Measurements from ENCODE around the gene CLCN7. TPM values are rescaled to one million over a fixed set of nuclear protein-coding genes. Genes with fewer than 3 reads are reported as not detected.

The CLCN7 gene
- total RNA-seq, 2 donors from 2014 or later = 42.4 to 61.5 TPM

DNA sequence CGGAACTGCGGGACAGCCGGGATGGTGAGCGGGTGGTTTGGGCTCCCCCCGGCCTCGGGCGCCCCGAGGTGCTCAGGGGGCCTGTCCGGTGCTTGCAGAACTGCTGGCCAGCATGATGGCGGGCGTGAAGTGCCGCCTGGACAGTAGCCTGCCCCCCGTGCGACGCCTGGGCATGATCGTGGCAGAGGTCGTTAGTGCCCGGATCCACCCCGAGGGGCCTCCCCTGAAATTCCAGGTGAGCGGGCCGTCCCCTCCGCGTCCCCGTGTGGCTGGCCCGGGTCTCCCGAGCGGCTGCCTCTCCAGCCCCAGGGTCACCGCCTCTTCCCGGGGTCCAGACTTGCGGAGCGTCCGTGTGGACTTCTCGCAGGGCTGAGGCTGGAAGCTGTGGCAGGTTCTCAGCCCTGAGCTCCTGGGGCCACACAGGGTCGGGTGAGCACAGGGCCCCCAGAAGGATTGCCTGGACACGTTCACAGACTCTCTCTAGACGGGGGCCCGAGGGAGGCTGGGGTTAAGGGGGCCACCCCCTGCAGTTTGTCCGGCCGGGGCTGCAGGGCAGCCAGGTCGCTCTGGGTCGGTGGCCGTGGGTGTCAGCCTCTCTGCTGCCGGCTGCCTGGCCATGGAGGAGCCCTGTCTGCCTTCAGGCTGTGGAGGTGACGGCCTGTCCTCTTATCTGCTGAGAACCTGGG lies 25.8 kb upstream of the CLCN7 start:
- Histone ChIP-seq H3K4me3 (no peak overlapping the region), H3K4me1 (no peaks in the 10 kb centered on the region), H3K27ac (no peak overlapping the region), H3K36me3 (peaks cover 6% of the 10 kb centered on the region), H3K27me3 (no peaks in the 10 kb centered on the region), H3K9ac (ENCODE audit: low read depth in 2 of 2, low read length in 2 of 2) (no peak overlapping the region), H3K9me3 (no peaks in the 10 kb centered on the region)
- TF ChIP-seq, protein P1, sequence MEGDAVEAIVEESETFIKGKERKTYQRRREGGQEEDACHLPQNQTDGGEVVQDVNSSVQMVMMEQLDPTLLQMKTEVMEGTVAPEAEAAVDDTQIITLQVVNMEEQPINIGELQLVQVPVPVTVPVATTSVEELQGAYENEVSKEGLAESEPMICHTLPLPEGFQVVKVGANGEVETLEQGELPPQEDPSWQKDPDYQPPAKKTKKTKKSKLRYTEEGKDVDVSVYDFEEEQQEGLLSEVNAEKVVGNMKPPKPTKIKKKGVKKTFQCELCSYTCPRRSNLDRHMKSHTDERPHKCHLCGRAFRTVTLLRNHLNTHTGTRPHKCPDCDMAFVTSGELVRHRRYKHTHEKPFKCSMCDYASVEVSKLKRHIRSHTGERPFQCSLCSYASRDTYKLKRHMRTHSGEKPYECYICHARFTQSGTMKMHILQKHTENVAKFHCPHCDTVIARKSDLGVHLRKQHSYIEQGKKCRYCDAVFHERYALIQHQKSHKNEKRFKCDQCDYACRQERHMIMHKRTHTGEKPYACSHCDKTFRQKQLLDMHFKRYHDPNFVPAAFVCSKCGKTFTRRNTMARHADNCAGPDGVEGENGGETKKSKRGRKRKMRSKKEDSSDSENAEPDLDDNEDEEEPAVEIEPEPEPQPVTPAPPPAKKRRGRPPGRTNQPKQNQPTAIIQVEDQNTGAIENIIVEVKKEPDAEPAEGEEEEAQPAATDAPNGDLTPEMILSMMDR (IDR thresholded peaks at IDR 0.05) = no peak
- no peak for DNase-seq
- intact Hi-C loops (cut with DNase I) = no loop called here

DNA sequence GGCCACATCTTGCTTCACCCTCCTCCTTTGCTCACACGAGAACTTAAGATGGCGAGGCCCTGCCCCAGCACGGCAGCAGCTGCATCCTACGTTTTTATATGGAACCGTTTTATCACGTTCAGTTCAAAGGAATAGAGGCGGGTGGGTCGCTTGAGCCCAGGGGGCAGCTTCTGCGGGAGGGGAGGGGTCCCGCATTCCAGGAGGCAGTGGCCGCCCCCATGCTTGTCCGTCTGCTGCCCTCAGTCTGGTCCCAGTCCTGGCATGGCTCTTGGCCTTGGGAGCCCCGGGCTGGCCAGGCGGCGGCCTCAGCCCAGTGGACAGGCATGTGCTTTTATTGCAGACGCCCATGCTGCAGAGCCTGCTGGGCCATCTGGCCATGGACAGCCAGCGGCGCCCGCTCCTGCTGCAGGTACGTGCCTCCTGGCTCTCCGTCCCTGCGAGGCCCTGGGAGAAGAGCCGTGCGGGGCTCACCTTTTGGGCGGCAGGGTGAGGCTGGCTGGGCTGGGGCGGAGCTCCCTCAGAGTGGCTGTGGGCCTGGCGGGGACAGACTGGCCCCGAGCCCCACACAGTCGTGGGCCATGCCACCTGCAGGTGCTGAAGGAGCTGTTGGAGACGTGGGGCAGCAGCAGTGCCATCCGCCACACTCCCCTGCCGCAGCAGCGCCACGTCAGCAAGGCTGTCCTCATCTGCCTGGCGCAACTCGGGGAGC lies 25.1 kb upstream of the CLCN7 start:
- H3K4me1 ChIP-seq = no peaks in the 10 kb centered on the region

DNA sequence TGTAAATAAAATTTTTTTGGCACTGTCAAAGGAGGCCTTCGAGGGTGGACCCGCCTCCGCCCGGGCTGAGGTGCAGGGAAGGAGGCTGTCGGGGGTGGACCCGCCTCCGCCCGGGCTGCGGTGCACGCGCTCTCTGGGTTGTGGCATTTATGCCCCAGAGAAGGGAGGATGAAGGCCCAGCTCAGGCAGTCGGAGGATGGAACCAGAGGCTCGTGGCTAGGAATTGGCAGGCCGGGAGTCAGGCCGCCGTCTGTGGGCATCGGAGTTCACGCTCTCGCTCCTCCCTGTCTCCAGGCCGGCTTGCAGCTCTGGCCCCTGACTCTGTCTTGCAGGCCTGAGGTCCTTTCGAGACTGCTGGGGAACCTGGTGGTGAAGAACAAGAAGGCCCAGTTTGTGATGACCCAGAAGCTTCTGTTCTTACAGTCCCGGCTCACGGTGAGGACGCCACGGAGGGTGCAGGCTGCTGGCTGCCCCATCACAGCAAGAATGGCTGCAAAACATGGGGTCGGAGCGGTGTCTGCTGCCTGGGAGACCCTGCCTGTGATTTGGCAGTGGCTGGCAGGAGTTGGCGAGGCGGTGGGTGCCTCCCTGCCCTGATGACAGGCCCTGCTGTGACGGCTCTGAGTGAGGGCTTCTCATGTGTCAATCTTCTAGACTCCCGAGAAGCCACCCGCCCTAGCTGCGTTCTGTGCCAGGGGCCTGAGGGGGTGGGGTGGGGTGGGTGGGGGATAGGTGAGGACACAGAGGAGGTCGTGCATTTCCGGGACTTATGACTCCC lies 24.3 kb upstream of the CLCN7 start:
- Histone ChIP-seq H3K4me3 (no peak overlapping the region), H3K9ac (ENCODE audit: low read depth in 2 of 2, low read length in 2 of 2) (no peak overlapping the region), H3K4me1 (peaks cover 7% of the 10 kb centered on the region), H3K27me3 (no peaks in the 10 kb centered on the region), H3K27ac (no peak overlapping the region), H3K36me3 (peaks cover 6% of the 10 kb centered on the region), H3K9me3 (no peaks in the 10 kb centered on the region)
- DNase-seq = no peak
- TF ChIP-seq, protein P1 (IDR thresholded peaks at IDR 0.05) = no peak
- intact Hi-C loops (cut with DNase I) = loop anchor here (10.0 kb wide), 1 partner anchor 116 kb away; the partner anchor contains the start of genes CRAMP1 and IFT140

More for the DNA sequence above, 25.1 kb upstream of the CLCN7 start:
- no peak overlapping the region for H3K27ac ChIP-seq
- H3K36me3 ChIP-seq = peaks cover 6% of the 10 kb centered on the region
- TF ChIP-seq, protein P1 (IDR thresholded peaks at IDR 0.05) = no peak
- H3K27me3 ChIP-seq = no peaks in the 10 kb centered on the region
- no peaks in the 10 kb centered on the region for H3K9me3 ChIP-seq
- no peak overlapping the region for H3K4me3 ChIP-seq
- DNase-seq = no peak
- intact Hi-C loops (cut with DNase I) = loop anchor here (10.0 kb wide), 1 partner anchor 115 kb away; the partner anchor contains the start of genes CRAMP1 and IFT140
- no peak overlapping the region for H3K9ac ChIP-seq (ENCODE audit: low read depth in 2 of 2, low read length in 2 of 2)

DNA sequence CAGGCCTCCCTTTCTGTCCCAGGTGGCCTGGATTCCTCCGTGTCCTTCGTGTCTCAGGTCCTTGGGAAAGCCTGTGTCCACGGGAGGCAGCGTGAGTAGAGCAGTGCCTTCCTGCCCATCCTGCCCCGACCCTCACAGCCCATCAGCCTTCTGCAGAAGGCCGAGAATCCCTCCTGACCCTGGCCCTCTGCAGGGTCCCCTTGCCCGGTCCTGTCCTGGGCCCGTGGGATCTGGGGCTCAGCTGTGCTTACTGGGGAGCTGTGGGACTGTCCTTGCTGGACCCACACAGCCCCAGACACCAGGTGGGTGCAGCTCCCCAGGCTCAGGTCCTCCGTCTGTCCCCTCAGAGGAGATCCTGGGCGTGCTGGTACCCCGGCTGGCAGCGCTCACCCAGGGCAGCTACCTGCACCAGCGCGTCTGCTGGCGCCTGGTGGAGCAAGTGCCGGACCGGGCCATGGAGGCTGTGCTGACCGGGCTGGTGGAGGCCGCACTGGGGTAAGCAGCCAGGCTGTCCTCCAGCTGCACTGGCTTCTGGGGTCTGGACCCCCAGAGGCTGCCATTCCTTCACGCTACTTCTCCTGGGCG lies 22.3 kb upstream of the CLCN7 start:
- H3K9me3 ChIP-seq = no peaks in the 10 kb centered on the region
- H3K27ac ChIP-seq = no peak overlapping the region
- no peaks in the 10 kb centered on the region for H3K36me3 ChIP-seq
- H3K4me3 ChIP-seq = no peak overlapping the region
- H3K27me3 ChIP-seq = no peaks in the 10 kb centered on the region
- intact Hi-C loops (cut with DNase I) = loop anchor here (10.0 kb wide), 1 partner anchor 118 kb away; the partner anchor contains the start of genes CRAMP1 and IFT140
- H3K9ac ChIP-seq (ENCODE audit: low read depth in 2 of 2, low read length in 2 of 2) = no peak overlapping the region
- TF ChIP-seq, protein P1 (IDR thresholded peaks at IDR 0.05) = no peak
- peaks cover 8% of the 10 kb centered on the region for H3K4me1 ChIP-seq
- no peak for DNase-seq

DNA sequence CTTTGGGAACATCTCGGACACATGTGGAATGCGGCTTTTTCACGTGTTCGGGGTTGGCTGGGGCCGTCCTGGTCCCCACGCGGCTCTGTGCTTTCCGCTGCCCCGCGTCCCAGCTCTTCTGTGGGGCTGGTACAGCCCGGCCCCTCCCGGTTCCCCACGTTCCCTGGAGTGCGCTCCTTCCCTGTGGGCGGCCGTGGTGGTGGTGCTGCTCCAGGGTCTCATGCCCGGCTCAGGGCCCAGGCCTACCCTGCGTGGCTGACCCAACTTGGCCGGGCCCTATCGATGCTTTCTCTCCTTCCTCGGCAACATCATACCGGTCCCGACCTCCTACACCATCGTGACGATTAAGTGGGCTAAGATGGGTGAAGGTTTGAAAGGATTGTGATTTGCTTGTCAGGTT lies 21.6 kb upstream of the CLCN7 start:
- no peak overlapping the region for H3K9ac ChIP-seq (ENCODE audit: low read depth in 2 of 2, low read length in 2 of 2)
- TF ChIP-seq, protein P1 (IDR thresholded peaks at IDR 0.05) = no peak
- H3K4me3 ChIP-seq = no peak overlapping the region
- no peaks in the 10 kb centered on the region for H3K27me3 ChIP-seq
- no peaks in the 10 kb centered on the region for H3K36me3 ChIP-seq
- peaks cover 8% of the 10 kb centered on the region for H3K4me1 ChIP-seq
- intact Hi-C loops (cut with DNase I) = loop anchor here (10.0 kb wide), 1 partner anchor 118 kb away; the partner anchor contains the start of genes CRAMP1 and IFT140
- DNase-seq = no peak
- no peak overlapping the region for H3K27ac ChIP-seq
- no peaks in the 10 kb centered on the region for H3K9me3 ChIP-seq
